NCI-H510A treated with DMSO at 0.1 percent for 48 hours (cell line): ENCODE measurements around the gene IL17RD.

ENCODE experiments used
- DNase-seq: peaks from one replicate; lab custom pipeline; 2025; lab: John Stamatoyannopoulos, UW

IL17RD gene

GRCh38 chr3:57130571-57131209, 34.5 kb downstream of the IL17RD start:
- peak; percentile 67 for DNase-seq

- no peak for DNase-seq
These were observed 36.1 kb downstream of the IL17RD start for GRCh38 chr3:57128826-57129667.

GRCh38 chr3:57127891-57128518, 37.1 kb downstream of the IL17RD start:
- no peak for DNase-seq

- DNase-seq: no peak
These were observed 38.9 kb downstream of the IL17RD start for GRCh38 chr3:57126244-57126643.

GRCh38 chr3:57120451-57121174, 44.5 kb downstream of the IL17RD start:
- DNase-seq: no peak

DNA sequence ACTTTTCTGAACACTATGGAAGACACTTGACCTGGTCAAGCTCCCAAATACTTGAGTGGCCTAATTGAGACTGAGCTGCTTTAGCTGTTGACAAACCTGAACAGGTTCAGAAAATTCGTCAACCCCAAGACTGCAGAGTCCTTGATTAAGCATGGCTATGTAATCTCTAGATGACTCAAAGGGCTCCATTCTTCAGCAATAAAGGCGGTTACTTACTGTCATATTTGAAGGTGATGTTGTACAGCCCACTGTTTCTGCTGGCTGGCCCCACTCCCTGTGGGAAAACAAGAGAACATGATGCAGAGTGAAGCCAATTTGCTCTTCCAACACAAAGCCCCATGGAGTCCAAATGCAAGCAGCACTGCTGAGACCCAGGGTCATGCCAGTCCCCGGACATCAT, 45.1 kb downstream of the IL17RD start:
- DNase-seq: no peak

GRCh38 chr3:57118254-57118653, 46.9 kb downstream of the IL17RD start:
- no peak for DNase-seq

DNA sequence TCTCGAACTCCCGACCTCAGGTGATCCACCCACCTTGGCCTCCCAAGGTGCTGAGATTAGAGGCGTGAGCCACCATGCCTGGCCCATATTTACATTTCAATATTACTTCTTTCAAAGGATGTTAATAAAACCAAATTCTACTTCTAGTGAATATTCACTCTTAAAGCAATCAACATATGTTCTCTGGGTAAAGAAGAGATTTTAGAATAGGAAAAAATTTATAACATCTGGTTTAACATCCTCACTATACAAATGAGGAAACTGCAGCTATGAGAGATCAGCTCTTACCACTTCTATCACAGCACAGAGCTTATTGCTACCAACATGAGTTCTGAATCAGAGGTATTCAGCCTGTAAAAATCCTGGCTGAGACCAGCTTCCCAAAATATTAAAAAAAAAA, 48.7 kb downstream of the IL17RD start:
- DNase-seq: no peak

- DNase-seq: no peak
These were observed 52.9 kb downstream of the IL17RD start for GRCh38 chr3:57112206-57112605.

GRCh38 chr3:57110798-57111197, 54.4 kb downstream of the IL17RD start:
- DNase-seq: peak; percentile 46

DNA sequence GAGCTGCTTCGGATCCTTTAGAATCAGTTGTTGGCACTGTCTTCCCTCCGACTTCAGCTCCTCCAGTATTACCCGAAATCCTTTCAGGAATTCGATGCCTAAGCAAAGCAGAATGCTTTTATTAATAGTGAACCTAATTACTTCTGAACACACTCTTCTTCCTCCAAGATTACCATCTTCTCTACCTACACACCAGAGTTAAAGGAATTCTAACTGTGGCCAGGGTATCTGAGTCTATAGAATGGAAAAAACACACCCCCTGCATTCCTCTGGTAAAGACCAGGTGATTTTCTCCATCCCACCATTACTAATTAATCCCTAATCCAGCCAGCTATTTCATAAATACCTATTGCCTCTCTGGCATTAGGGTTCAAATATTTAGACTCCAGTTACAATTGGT, 54.9 kb downstream of the IL17RD start:
- no peak for DNase-seq

DNA sequence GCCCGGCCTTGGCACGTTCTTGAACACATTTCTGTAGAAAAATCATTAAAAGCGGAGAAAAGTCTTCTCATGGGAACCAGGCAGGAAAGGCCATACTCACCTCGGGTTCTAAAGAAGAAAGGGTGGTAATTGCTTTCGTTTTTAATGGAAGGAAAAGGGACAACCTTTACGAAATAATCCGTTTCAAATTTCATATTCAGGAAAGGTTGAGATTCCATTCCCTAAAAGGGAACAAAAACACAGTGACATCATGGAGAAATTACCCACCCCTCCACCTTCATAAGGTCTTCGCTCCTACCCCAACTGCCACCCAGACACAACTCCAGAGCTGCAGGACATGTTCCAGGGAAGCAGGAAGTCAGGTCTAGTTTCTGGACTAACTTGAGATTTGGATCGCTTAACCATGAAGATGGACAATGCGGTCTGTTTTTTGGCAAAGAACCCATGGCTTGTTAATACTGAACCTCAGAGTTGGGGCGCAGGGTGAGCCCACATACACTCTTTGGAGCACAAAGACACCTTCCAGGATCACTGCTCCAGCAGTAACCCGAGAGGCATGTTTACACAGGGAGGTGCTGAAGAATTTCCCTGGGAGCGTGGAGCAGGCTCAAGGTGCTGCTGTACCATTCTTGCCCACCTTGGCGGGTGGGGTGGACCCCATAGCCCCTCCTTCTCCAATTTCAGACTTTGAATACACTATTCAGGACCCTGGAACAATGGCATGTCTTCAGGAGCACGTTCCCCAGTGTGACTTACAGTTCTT, 55.5 kb downstream of the IL17RD start:
- DNase-seq: no peak

GRCh38 chr3:57108684-57109083, 56.5 kb downstream of the IL17RD start:
- DNase-seq: no peak

- DNase-seq: no peak
These were observed 59.6 kb downstream of the IL17RD start for GRCh38 chr3:57105585-57105984.

GRCh38 chr3:57100046-57100695, 65.0 kb downstream of the IL17RD start:
- DNase-seq: peak; percentile 71

GRCh38 chr3:57098418-57099310, 66.5 kb downstream of the IL17RD start:
- DNase-seq: no peak

DNA sequence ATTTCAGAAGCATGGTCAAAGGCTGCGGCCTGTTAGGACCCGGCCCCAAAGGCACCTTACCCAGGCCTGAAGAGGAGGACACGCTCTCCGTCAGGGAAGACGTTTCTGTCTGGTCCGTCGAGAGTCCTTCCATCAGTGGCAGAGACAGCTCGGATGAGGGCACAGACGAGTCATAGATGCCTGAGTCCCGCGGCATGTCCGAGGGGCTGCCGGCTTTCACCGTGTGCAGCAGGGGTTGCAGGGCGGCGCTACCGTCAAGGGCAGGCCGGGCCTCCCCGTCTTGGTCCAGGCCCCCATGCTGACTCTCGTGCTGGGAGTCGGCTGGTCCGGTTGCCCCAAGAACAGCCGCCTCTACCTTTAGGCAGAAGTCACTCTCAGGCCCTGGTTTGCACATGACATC, 67.6 kb downstream of the IL17RD start:
- no peak for DNase-seq

GRCh38 chr3:57095363-57095762, 69.8 kb downstream of the IL17RD start:
- no peak for DNase-seq

DNA sequence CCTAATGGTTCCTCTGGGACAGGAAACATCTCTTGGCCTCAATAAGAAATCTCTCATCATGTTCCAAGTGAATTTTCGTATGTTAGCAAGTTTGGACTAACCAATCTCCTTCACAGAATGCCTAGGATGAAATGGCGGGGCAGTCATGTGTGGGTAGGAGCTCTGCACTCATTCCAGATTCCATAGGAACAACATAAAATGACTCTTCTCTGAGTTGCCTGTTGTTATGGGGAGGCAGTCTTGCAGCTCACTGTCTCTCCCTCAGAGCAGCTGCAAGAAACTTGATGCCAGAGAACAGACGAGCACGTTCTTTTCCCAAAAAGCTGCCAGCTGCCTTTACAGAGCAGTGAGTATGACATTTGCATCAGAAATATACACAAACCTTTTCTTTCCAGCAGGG, 70.6 kb downstream of the IL17RD start:
- no peak for DNase-seq

- no peak for DNase-seq
These were observed 71.1 kb downstream of the IL17RD start for GRCh38 chr3:57093971-57094535.
